Hepatocyte (in vitro differentiated cells): ENCODE results near the gene RPS6KA1.

ENCODE experiments used
- EZH2 ChIP-seq: fragments of 200-600 bp; sonication (generic); IDR thresholded peaks from 2 replicates; pipeline ENCODE4 v1.6.1; 2016; ENCODE audit warnings: antibody characterized with exemption, mild to moderate bottlenecking, borderline replicate concordance
- TF ChIP-seq, protein P1 (sequence below): fragments of 200-600 bp; sonication (generic); IDR thresholded peaks from 2 replicates; pipeline ENCODE4 v1.5.1; 2016; ENCODE audit warnings: antibody characterized with exemption, mild to moderate bottlenecking; ENCODE audit not compliant: poor library complexity

- TF ChIP-seq, protein P1, sequence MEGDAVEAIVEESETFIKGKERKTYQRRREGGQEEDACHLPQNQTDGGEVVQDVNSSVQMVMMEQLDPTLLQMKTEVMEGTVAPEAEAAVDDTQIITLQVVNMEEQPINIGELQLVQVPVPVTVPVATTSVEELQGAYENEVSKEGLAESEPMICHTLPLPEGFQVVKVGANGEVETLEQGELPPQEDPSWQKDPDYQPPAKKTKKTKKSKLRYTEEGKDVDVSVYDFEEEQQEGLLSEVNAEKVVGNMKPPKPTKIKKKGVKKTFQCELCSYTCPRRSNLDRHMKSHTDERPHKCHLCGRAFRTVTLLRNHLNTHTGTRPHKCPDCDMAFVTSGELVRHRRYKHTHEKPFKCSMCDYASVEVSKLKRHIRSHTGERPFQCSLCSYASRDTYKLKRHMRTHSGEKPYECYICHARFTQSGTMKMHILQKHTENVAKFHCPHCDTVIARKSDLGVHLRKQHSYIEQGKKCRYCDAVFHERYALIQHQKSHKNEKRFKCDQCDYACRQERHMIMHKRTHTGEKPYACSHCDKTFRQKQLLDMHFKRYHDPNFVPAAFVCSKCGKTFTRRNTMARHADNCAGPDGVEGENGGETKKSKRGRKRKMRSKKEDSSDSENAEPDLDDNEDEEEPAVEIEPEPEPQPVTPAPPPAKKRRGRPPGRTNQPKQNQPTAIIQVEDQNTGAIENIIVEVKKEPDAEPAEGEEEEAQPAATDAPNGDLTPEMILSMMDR = no peak
- TF ChIP-seq EZH2 = no peak
These were observed 48.6 kb downstream of the RPS6KA1 start for GRCh38 chr1:26578167-26578566.
